GM12892 (cell line): ENCODE results near the gene SPARCL1.

Experiments
- POLR2A ChIP-seq: IDR thresholded peaks from 2 replicates; pipeline ENCODE4 v1.6.1; 2011; ENCODE audit warnings: low read depth, low read length, control low read depth
- POLR2AphosphoS5 ChIP-seq: IDR thresholded peaks from 2 replicates; pipeline ENCODE4 v1.6.1; 2011; ENCODE audit warnings: low read depth, low read length, control low read depth

DNA sequence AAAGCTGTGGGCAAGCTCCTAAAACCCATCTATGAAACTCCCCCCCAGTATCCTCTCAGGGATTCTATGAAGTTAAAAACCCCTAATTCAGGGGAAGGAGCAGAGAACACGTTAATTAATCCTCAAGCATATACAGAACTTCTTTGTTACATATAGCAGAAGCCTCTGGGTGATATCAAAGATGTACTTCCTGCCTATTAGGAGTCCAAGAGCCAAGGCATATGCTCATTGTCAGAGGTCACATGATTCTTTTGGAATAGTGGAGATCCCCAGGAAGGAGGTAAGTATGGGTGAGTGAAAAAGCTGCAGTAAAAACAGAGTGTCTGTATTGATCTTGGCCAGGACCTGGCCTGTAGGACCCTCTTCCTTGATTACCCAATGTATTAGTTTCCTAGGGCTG, 2.9 kb upstream of the SPARCL1 start:
- TF ChIP-seq POLR2A, result no peak
- TF ChIP-seq POLR2AphosphoS5, result no peak
